Hypothalamus (tissue), 51 donors: ENCODE results near the gene LAMTOR5.
A peak's percentile ranks its signal among the peaks of the same experiment; 100 is the strongest.
"Not testable (repeated sequence)": the region's sequence is repeated elsewhere in the genome, so short reads cannot be mapped to it uniquely, and the experiment has no call there.

Source experiments
- DNase-seq, 51 donors: peaks; one replicate each; lab custom pipeline; 2025; lab: John Stamatoyannopoulos, UW

Gene LAMTOR5

GRCh38 chr1:110428946-110429345, 21.5 kb upstream of the LAMTOR5 start:
- DNase-seq, result no peak

DNA sequence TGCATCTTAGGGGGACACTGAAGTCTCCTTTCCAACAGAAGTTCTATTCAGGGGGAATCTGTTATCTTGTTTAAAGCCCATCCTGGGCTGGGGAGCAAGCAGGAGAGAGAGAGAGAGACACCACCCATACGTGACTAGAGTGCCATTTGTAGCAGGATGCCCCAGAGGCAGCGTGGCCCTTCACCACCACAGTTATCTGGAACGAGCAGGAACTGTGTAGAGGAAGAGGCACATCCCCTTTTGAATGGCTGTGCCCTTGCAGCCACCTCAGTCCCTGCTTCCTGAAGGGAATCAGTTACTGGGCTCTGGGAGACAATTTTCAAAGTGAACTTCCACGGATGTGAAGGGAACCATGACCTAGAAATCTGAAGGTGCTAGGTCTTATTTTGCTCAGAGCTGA, 19.4 kb upstream of the LAMTOR5 start:
- no peak for DNase-seq

GRCh38 chr1:110425612-110426152, 18.2 kb upstream of the LAMTOR5 start:
- DNase-seq, result peak in 27 of 51 donors; percentile 5 to 58 (median 21)

GRCh38 chr1:110424699-110425611, 17.5 kb upstream of the LAMTOR5 start:
- DNase-seq, result peak in 1 of 51 donors; percentile 4

- DNase-seq, result no peak
Measured at GRCh38 chr1:110420874-110421793, 13.6 kb upstream of the LAMTOR5 start.

DNA sequence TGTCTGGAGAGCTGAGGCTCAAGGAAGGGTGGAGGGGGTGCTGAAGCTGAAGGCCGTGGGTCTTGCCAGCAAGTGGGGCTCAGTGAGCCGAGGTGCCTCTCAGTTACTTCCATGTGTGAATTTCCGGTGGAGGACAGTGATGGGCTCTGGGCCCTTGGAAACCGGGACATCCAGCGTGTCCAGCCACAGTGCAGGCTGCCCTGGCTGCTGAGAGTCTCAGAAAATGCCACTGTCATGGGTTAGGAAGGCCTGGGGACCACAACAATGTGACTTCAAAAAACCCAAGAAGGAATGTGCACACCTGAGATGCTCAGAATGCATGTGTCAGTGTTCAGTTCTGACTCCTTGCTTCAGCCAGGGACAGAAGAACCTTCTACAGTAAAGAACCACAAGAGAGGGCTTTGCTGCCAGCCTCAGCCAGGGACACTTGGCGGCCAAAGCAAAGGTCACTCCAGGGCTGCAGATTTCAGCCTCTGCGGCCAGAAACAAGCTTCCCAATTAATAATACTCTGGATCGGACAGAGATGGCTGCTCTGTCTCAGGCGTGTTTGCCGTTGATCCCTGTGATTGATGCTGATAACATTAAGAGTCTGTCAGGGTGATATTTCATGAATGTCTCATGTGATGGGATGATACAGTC, 12.6 kb upstream of the LAMTOR5 start:
- DNase-seq, result no peak

DNA sequence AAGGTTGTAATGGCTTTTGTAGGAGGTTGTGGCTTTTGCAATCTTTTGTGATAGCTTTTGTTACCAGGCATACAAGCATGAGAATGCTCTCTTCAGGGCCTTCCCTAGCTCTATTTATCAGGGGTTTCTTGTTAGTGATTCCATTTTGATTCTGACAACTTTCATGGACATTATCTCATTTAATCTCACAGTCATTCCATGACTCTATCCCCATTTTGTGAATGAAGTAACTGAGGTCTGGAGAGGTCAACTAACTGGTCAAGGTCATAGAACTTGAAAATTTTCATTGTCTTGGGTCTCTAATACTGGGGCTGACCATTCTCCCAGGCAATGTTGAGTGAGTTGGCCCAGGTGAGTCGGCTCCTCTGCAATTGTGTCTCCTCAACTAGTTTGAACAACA, 11.2 kb upstream of the LAMTOR5 start:
- no peak for DNase-seq

DNA sequence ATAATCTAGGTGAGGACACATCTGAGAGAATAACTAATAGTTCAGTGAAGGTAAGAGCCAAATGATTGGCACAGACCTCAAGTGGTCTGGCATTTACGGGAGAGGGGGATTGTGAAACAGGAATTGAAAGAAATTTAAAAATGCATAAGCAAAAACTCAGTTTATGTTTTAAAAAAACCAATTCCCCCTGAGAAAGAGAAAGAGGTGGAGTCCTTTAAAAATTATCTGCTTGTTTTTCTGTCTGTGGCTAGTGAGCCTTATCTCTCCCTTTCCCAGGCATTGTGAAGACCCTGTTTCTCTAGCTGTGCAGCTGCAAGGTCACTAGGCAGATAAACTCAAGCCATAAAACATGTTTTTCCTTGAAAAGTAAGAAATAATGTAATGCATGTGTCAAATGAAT, 5.6 kb upstream of the LAMTOR5 start:
- not testable (repeated sequence) for DNase-seq

- peak in 41 of 51 donors; percentile 8 to 75 (median 37) for DNase-seq
Measured at GRCh38 chr1:110412576-110412975, 5.1 kb upstream of the LAMTOR5 start.

DNA sequence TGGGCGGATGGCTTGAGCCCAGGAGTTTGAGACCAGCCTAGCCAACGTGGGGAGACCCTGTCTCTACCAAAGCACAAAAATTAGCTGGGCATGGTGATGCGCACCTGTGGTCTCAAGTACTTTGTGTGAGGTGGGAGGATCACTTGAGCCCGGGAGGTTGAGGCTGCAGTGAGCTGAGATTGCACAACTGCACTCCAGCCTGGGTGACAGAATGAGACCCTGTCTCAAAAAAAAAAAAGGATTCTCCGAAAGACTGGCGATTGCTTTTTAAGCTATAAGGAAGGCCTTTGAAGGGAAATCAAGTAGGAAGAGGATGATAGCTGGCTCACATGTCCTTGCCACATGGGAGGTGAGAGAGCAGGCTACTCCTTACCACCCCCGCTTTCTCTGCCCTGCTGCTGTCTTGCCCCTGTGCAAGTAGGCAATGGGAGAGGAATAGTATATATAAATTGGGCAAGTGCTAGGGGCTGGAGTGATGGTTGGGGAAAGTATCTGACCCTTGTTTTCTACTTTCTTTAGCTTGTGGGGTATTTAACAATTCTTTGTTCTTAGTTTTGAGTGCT, 3.8 kb upstream of the LAMTOR5 start:
- DNase-seq, result no peak

- DNase-seq, result no peak
Measured at GRCh38 chr1:110409316-110409715, 1.8 kb upstream of the LAMTOR5 start.

GRCh38 chr1:110408488-110408887, 994 bp upstream of the LAMTOR5 start:
- no peak for DNase-seq

- not testable (repeated sequence) for DNase-seq
Measured at GRCh38 chr1:110406407-110406806, 1.1 kb downstream of the LAMTOR5 start.

- DNase-seq, result no peak
Measured at GRCh38 chr1:110404401-110404800, 3.1 kb downstream of the LAMTOR5 start.

DNA sequence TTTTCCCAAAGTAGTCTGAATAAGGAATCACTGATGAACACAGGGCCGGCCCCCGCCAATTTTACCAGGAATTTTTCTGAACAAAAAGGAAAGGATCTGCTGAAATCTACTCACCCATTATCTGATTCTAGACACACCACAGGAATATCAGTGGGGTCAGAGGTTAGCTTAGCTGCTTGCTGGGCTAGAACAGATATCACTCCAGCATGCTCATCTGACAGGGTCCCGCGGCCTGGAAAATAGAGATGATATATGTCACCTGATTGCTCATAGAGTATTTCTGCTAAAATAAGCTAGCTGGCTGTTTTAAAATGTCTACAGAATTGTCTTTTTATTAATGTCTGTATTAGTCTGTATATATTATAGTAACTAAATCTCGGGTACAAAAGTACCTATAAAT, 3.7 kb downstream of the LAMTOR5 start:
- DNase-seq, result no peak

- not testable (repeated sequence) for DNase-seq
Measured at GRCh38 chr1:110396259-110396958, 11.1 kb downstream of the LAMTOR5 start.

DNA sequence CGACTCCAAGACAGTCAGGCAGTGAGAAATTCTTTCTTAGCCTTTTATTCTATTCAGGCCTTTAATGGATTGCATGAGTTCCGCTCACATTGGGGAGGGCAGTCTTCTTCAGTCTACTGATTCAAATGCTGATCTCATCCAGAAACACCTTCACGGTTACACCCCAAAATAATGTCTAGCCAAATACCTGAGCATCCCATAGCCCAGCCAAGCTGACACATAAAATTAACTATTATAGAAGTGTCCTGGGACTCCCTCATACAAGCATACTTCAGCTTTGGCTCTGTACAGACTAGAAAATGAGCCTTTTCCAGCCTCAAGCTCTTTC, 13.0 kb downstream of the LAMTOR5 start:
- no peak for DNase-seq

GRCh38 chr1:110393691-110394492, 13.6 kb downstream of the LAMTOR5 start:
- DNase-seq, result no peak

DNA sequence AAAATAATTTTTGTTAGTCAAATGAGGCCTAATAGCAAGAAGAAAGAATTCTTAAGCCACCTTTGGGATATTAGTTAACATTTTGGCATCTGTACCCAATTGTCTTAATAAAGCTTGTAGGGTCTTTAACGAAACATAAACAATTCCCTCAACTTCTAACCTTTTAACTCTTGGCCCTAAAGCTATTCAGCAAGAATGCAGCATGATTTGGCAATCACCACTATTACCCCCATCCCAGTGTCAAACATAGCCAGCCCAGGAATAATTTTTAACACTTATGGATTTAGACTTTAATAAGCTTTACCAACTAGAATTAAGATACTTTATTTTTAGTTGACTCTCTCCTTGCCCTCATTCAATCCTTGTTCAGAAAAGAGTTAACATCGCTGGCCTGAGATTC, 14.2 kb downstream of the LAMTOR5 start:
- DNase-seq, result no peak
